Caco-2 (cell line): ENCODE measurements around the gene EXD3. TPM values are rescaled to one million over a fixed set of nuclear protein-coding genes. Genes with fewer than 3 reads are reported as not detected.

Experiments
- BruUV-seq: library from RNA; stranded (reverse); fragments of 400-500 nt; replicated peaks from 2 replicates; lab custom pipeline; 2021; lab: Mats Ljungman, UMichigan
- CTCF ChIA-PET: fragments of 300-600 bp; sonication (Branson Sonifier 250); formaldehyde crosslinking; loops from one replicate; lab custom pipeline; 2022; ENCODE audit warnings: antibody characterized with exemption; lab: Charles Lee
- POLR2A ChIA-PET: fragments of 300-600 bp; sonication (Branson Sonifier 250); formaldehyde crosslinking; loops from one replicate; lab custom pipeline; 2022; ENCODE audit warnings: antibody characterized with exemption; lab: Charles Lee
- DNase-seq, 2 experiments: peaks; one replicate each; pipeline versions ENCODE4 v3.0.0 to v3.0.0-alpha.2; 2020 to 2022
- H3K27me3 ChIP-seq: replicated peaks from 2 replicates; pipeline ENCODE4 v1.6.0; 2011; ENCODE audit warnings: low read length; ENCODE audit not compliant: control insufficient read depth, insufficient read depth
- H3K36me3 ChIP-seq: 2 replicates; pipeline ENCODE4 v1.5.1; 2011; ENCODE audit warnings: low read length; ENCODE audit not compliant: control insufficient read depth, insufficient read depth
- H3K4me1 ChIP-seq: fragments of 250-450 bp; sonication (Bioruptor Pico); 2 replicates; pipeline ENCODE4 v1.5.1; 2020; ENCODE audit warnings: mild to moderate bottlenecking
- H3K4me3 ChIP-seq: 2 replicates; pipeline ENCODE4 v1.5.1; 2011; ENCODE audit warnings: low read depth, mild to moderate bottlenecking, control low read depth, low read length
- H3K9me3 ChIP-seq: fragments of 250-450 bp; sonication (Bioruptor Pico); 2 replicates; pipeline ENCODE4 v1.5.1; 2020; ENCODE audit warnings: mild to moderate bottlenecking, moderate library complexity
- H3K27ac Mint-ChIP-seq: one replicate; pipeline ENCODE4 v1.8.0; 2022; ENCODE audit warnings: mixed read lengths; ENCODE audit not compliant: unreplicated experiment
- H3K27me3 Mint-ChIP-seq: one replicate; pipeline ENCODE4 v1.8.0; 2022; ENCODE audit warnings: mixed read lengths; ENCODE audit not compliant: insufficient read depth, unreplicated experiment
- H3K36me3 Mint-ChIP-seq: one replicate; pipeline ENCODE4 v1.8.0; 2022; ENCODE audit warnings: mild to moderate bottlenecking, mixed read lengths; ENCODE audit not compliant: insufficient read depth, unreplicated experiment
- H3K4me1 Mint-ChIP-seq: one replicate; pipeline ENCODE4 v1.8.0; 2022; ENCODE audit warnings: low read depth, mixed read lengths; ENCODE audit not compliant: unreplicated experiment
- H3K4me3 Mint-ChIP-seq: one replicate; pipeline ENCODE4 v1.8.0; 2022; ENCODE audit warnings: mild to moderate bottlenecking, moderate library complexity, mixed read lengths; ENCODE audit not compliant: unreplicated experiment
- H3K9me3 Mint-ChIP-seq: one replicate; pipeline ENCODE4 v1.8.0; 2022; ENCODE audit warnings: mixed read lengths; ENCODE audit not compliant: unreplicated experiment
- intact Hi-C: fragments of 100-400 bp; cut with micrococcal nuclease; formaldehyde crosslinking; loops from one replicate; pipeline ENCODE4 v1.10.0; 2022; ENCODE audit not compliant: unreplicated experiment
- total RNA-seq: library from RNA; stranded (reverse); gene quantifications from 2 replicates; pipeline ENCODE4 v1.2.3, GENCODE V29; 2022
- TF ChIP-seq, protein P1 (sequence below), 2 experiments: fragments of 200-600 bp in 1 of 2; IDR thresholded peaks; 1 replicate in 1 of 2; 2 replicates in 1 of 2; pipeline versions ENCODE4 v1.5.1 to v1.8.0; 2011 to 2022; ENCODE audit warnings: antibody characterized with exemption in 1 of 2, control low read depth in 1 of 2, inconsistent platforms in 1 of 2, low read depth in 1 of 2, low read length in 1 of 2, mild to moderate bottlenecking in 1 of 2, moderate library complexity in 1 of 2; ENCODE audit not compliant: insufficient read depth in 1 of 2, severe bottlenecking in 1 of 2, unreplicated experiment in 1 of 2

The EXD3 gene
- total RNA-seq, 1 experiment from 2014 or later: 10.9 TPM

DNA sequence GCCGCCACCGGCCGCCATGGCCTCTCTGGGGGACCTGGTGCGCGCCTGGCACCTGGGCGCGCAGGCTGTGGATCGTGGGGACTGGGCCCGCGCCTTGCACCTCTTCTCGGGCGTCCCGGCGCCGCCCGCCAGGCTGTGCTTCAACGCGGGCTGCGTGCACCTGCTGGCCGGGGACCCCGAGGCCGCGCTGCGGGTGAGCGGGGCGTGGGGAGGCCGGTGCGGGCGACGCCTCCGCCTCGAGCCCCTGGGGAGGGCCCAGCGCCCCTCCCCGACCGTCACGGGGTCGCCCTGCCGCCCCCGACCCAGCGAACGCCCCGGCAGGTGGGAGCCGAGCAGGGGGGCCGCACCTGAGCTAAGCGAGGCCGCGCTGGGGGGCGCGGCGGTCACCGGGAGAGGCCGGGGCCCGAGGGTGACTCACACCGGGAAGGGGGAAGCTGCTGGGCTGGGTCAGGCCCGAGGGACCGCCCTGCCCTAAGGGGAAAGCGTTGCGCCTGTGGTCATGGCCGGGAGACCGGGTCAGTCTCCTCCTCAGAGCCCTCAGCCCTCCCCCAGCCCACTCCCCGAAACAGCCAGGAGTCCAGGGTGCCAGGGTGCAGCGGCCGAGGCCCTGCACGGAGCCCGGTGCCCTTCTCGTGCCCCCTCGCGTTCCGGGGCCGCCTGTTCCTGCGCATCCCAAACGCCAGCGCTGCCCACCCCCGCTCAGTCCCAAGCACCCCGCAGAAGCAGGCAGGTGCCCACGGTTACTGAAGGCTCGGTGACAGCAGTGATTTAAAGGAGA lies 741 bp upstream of the EXD3 start:
- H3K27me3 Mint-ChIP-seq: no peaks in the 10 kb centered on the region
- DNase-seq: peak in 1 of 2 experiments; percentile 56
- H3K4me1 Mint-ChIP-seq: peaks cover 6% of the 10 kb centered on the region
- peak overlapping the region; percentile 35 for H3K27ac Mint-ChIP-seq
- POLR2A ChIA-PET: interaction anchor here (0.6 to 1.5 kb wide), 9 partner anchors 13 to 223 kb away, joined by 3 to 11 read pairs (median 7); partner anchors contain the start of genes ENTPD8, NELFB, NRARP and NSMF
- CTCF ChIA-PET: interaction anchor here (0.6 to 2.4 kb wide), 10 partner anchors 18 to 169 kb away, joined by 3 to 40 read pairs (median 10); partner anchors contain the start of genes ENTPD8, NELFB and NRARP
- H3K9me3 Mint-ChIP-seq: no peaks in the 10 kb centered on the region
- H3K36me3 Mint-ChIP-seq: peaks cover 6% of the 10 kb centered on the region
- no TSS peak for BruUV-seq
- Histone ChIP-seq H3K9me3 (no peaks in the 10 kb centered on the region), H3K4me1 (peaks cover 16% of the 10 kb centered on the region), H3K36me3 (no peaks in the 10 kb centered on the region), H3K4me3 (peak overlapping the region; percentile 73), H3K27me3 (no peaks in the 10 kb centered on the region)
- intact Hi-C loops: loop anchor here (1.0 to 5.0 kb wide), 3 partner anchors 18 to 121 kb away; partner anchors contain the start of genes ENTPD8 and NRARP
- peak overlapping the region; percentile 78 for H3K4me3 Mint-ChIP-seq
- TF ChIP-seq, protein P1, sequence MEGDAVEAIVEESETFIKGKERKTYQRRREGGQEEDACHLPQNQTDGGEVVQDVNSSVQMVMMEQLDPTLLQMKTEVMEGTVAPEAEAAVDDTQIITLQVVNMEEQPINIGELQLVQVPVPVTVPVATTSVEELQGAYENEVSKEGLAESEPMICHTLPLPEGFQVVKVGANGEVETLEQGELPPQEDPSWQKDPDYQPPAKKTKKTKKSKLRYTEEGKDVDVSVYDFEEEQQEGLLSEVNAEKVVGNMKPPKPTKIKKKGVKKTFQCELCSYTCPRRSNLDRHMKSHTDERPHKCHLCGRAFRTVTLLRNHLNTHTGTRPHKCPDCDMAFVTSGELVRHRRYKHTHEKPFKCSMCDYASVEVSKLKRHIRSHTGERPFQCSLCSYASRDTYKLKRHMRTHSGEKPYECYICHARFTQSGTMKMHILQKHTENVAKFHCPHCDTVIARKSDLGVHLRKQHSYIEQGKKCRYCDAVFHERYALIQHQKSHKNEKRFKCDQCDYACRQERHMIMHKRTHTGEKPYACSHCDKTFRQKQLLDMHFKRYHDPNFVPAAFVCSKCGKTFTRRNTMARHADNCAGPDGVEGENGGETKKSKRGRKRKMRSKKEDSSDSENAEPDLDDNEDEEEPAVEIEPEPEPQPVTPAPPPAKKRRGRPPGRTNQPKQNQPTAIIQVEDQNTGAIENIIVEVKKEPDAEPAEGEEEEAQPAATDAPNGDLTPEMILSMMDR (IDR thresholded peaks at IDR 0.05; ENCODE audit: insufficient read depth in 1 of 2, low read depth in 1 of 2, low read length in 1 of 2, severe bottlenecking in 1 of 2, unreplicated experiment in 1 of 2): no peak

DNA sequence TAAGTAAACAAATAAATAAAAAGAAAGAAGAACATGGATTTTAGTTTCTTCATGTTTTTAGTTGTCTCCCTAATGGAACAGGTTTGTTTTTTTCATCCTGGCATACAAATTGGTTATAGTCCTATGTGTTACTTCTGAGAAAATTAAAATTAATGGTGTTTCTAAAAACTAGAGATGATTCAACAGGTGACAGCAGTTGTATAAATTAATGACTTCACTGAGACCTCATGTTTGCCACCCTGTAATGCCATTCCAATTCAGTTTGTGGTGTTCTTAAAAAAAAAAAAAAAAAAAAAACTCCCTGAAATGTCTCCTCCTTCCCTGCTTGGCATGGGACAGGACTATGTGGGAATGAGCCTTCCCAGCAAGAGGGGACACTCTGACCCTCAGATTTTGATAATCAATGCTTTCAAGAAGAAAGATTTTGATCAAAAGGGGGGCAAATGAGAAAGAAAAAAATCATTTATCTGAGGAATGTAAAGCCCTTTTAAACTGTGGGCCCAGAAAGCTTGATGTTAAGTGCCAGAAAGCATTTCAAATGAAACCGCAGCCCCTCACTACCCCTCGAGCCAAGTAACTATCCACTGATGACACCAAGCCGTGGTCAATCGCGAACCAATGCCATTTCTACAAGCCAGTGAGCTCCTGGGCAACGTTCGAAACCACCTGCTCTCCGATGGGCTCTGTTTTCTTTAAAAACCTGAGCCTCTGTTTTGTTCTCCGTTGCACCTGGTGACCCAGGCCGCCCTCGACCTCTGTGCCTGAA lies 941 bp downstream of the EXD3 start:
- BruUV-seq: TSS peak; percentile 66
- H3K4me1 Mint-ChIP-seq: peaks cover 6% of the 10 kb centered on the region
- H3K4me1 ChIP-seq: peaks cover 16% of the 10 kb centered on the region
- peak overlapping the region; percentile 58 for H3K27ac Mint-ChIP-seq
- H3K36me3 ChIP-seq: no peaks in the 10 kb centered on the region
- no peak for DNase-seq
- H3K4me3 Mint-ChIP-seq: peak overlapping the region; percentile 78
- TF ChIP-seq, protein P1 (IDR thresholded peaks at IDR 0.05; ENCODE audit: insufficient read depth in 1 of 2, low read depth in 1 of 2, low read length in 1 of 2, severe bottlenecking in 1 of 2, unreplicated experiment in 1 of 2): no peak
- H3K36me3 Mint-ChIP-seq: no peaks in the 10 kb centered on the region
- no peaks in the 10 kb centered on the region for H3K27me3 Mint-ChIP-seq
- CTCF ChIA-PET: interaction anchor here (0.6 to 2.4 kb wide), 5 partner anchors 15 to 120 kb away, joined by 3 to 26 read pairs (median 12); partner anchors contain the start of gene NRARP
- no peaks in the 10 kb centered on the region for H3K9me3 Mint-ChIP-seq
- no peaks in the 10 kb centered on the region for H3K9me3 ChIP-seq
- intact Hi-C loops: loop anchor here (5.0 kb wide), 1 partner anchor 120 kb away; the partner anchor contains the start of gene NRARP
- POLR2A ChIA-PET: interaction anchor here (1.4 to 1.5 kb wide), 3 partner anchors 37 to 167 kb away, joined by 7 to 11 read pairs (median 8); partner anchors contain the start of genes NELFB, NRARP and NSMF
- peak overlapping the region; percentile 73 for H3K4me3 ChIP-seq
- H3K27me3 ChIP-seq: no peaks in the 10 kb centered on the region
